ENCODE measurements around the gene HOATZ. TPM values are rescaled to one million over a fixed set of nuclear protein-coding genes. Genes with fewer than 3 reads are reported as not detected.

Gene HOATZ
- total RNA-seq, 1 donor from 2014 or later: 15.0 TPM

GRCh38 chr11:111557425-111558111 lies 43.0 kb downstream of the HOATZ start:
- H3K27ac ChIP-seq: peak overlapping the region; percentile 22
- peaks cover 7% of the 10 kb centered on the region for H3K36me3 ChIP-seq
- intact Hi-C loops (cut with DNase I): no loop called here
- ATAC-seq (peak; percentile 68 to 88), DNase-seq (no peak)
- no peaks in the 10 kb centered on the region for H3K9me3 ChIP-seq
- no peak for TF ChIP-seq CTCF (IDR thresholded peaks at IDR 0.05)
- H3K4me3 ChIP-seq: no peak overlapping the region
- H3K4me1 ChIP-seq: peaks cover 4% of the 10 kb centered on the region
- no peaks in the 10 kb centered on the region for H3K27me3 ChIP-seq (ENCODE audit: low read depth)

DNA sequence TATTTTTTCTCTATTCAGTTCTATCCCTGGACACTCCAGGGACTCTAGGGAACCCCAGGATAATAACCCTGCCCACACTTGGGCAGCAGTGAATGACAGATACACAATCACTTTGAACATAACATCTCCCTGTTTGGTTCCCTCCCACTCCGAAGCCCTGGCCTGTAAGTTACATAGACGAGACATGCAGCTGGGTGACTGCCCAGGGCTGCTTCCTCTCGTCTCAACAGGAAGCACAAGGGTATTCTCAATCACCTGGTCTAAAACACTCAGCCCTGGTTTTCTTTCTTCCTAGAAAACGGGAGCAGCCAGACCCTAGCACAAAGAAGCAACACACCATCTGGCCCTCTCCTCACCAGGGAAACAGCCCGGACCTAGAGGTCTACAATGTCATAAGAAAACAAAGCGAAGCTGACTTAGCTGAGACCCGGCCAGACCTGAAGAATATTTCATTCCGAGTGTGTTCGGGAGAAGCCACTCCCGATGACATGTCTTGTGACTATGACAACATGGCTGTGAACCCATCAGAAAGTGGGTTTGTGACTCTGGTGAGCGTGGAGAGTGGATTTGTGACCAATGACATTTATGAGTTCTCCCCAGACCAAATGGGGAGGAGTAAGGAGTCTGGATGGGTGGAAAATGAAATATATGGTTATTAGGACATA lies 45.4 kb downstream of the HOATZ start:
- intact Hi-C loops (cut with DNase I): no loop called here
- H3K27ac ChIP-seq: no peak overlapping the region
- H3K9me3 ChIP-seq: no peaks in the 10 kb centered on the region
- no peak for ATAC-seq
- no peaks in the 10 kb centered on the region for H3K27me3 ChIP-seq (ENCODE audit: low read depth)
- peaks cover 7% of the 10 kb centered on the region for H3K36me3 ChIP-seq
- H3K4me3 ChIP-seq: no peak overlapping the region
- no peak for TF ChIP-seq CTCF (IDR thresholded peaks at IDR 0.05)
- DNase-seq: no peak
- peaks cover 4% of the 10 kb centered on the region for H3K4me1 ChIP-seq

DNA sequence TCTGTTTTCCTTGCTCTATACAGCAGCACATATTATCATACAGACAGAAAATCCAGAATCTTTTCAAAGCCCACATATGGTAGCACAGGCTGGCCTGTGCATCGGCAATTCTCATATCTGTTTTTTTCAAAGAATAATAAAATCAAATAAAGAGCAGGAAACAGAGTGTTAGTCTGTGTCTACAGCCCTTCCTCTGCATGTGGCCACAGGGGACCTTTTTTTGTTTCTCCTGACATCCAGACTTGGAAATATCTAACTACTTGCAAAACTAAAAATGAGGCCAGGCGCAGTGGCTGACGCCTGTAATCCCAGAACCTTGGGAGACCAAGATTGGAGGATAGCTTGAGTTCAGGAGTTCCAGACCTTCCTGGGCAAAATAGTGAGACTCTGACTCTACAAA lies 46.2 kb downstream of the HOATZ start:
- H3K27ac ChIP-seq: no peak overlapping the region

GRCh38 chr11:111561306-111561705 lies 46.7 kb downstream of the HOATZ start:
- Histone ChIP-seq H3K9me3 (no peaks in the 10 kb centered on the region), H3K4me3 (no peak overlapping the region), H3K27me3 (ENCODE audit: low read depth) (no peaks in the 10 kb centered on the region), H3K36me3 (peaks cover 7% of the 10 kb centered on the region), H3K27ac (no peak overlapping the region), H3K4me1 (peaks cover 4% of the 10 kb centered on the region)
- intact Hi-C loops (cut with DNase I): no loop called here
- no peak for TF ChIP-seq CTCF (IDR thresholded peaks at IDR 0.05)
- no peak for ATAC-seq
- DNase-seq: no peak

More for the DNA sequence above, 46.2 kb downstream of the HOATZ start:
- Histone ChIP-seq H3K9me3 (no peaks in the 10 kb centered on the region), H3K27me3 (ENCODE audit: low read depth) (no peaks in the 10 kb centered on the region), H3K4me3 (no peak overlapping the region), H3K36me3 (peaks cover 7% of the 10 kb centered on the region), H3K4me1 (peaks cover 4% of the 10 kb centered on the region)
- DNase-seq (no peak), ATAC-seq (no peak)
- intact Hi-C loops (cut with DNase I): no loop called here
- no peak for TF ChIP-seq CTCF (IDR thresholded peaks at IDR 0.05)

DNA sequence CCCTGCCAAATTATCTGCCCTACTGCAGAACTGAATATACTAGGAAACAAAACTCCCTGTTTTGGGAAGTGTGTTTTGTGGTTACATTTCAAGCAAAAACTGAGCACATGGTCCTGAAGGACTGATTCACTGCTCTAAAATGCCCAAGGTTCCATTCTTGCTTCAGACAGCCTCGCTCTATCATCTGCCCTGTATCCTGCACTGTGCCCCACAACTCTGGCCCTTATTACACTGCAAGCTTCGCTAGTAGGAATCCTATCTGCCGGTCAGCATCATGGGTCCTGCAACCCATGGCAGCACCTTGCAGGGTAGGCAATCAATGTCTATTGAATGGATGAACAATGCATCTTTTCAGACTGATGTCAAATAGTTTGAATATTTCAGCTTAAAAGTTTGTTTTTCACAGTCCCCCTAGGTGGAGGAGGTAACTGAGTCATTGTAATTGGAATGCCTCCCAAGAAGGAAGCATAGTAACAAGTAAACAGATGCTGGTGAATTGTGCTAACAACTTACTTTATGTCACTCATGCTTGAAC lies 47.3 kb downstream of the HOATZ start:
- no peak for ATAC-seq
- intact Hi-C loops (cut with DNase I): no loop called here
- TF ChIP-seq CTCF (IDR thresholded peaks at IDR 0.05): no peak
- H3K36me3 ChIP-seq: peaks cover 7% of the 10 kb centered on the region
- no peak for DNase-seq
- no peak overlapping the region for H3K4me3 ChIP-seq
- H3K27ac ChIP-seq: no peak overlapping the region
- H3K4me1 ChIP-seq: peaks cover 4% of the 10 kb centered on the region
- H3K9me3 ChIP-seq: no peaks in the 10 kb centered on the region
- no peaks in the 10 kb centered on the region for H3K27me3 ChIP-seq (ENCODE audit: low read depth)

Data from lower lobe of right lung (tissue), 2 donors.